GM21825 (cell line): ENCODE results near the gene SLC17A7.
A peak's percentile ranks its signal among the peaks of the same experiment; 100 is the strongest.
"Not testable (repeated sequence)": the region's sequence is repeated elsewhere in the genome, so short reads cannot be mapped to it uniquely, and the experiment has no call there.

Experiments used
- ATAC-seq: cut with Tn5 transposase; IDR thresholded peaks from one replicate; pipeline ENCODE4 v1.9.1; 2021; ENCODE audit warnings: mild to moderate bottlenecking, moderate library complexity; ENCODE audit not compliant: unreplicated experiment

The SLC17A7 gene

GRCh38 chr19:49470615-49470978 lies 29.3 kb upstream of the SLC17A7 start:
- no peak for ATAC-seq

DNA sequence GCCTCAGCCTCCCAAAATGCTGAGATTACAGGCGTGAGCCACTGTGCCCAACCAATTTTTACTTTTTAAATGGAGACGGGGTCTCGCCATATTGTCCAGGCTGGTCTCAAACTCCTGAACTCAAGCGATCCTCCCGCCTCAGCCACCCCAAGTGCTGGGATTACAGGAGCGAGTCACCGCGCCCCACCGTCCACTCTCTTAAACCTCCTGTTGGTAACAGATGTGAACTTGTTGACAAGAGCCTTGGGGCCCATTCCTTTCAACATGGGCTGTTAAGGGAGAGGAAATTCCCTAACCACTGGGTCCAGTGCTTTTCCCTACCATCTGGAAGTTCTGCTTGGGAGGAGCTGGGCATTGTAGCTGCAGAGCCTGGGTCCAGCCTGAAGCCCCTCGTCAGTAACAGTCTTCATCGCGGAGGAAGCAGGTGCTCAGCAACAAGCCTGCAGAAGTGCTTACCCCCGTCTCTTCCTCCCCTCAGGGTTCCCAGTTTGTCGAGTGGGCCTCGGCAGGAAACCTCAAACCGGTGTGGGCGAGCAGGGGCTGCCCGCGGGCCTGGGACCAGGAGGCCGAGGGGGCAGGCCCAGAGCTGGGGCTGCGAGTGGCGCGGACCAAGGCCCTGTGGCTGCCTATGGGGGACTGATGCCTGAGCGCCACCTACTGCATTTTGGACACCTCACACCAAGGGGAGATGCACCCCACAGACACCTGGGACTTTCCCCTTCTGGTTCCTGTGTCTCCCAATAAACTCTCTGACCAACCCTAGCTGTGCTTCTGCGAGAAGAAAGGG lies 28.7 kb upstream of the SLC17A7 start:
- peak; percentile 51 for ATAC-seq

DNA sequence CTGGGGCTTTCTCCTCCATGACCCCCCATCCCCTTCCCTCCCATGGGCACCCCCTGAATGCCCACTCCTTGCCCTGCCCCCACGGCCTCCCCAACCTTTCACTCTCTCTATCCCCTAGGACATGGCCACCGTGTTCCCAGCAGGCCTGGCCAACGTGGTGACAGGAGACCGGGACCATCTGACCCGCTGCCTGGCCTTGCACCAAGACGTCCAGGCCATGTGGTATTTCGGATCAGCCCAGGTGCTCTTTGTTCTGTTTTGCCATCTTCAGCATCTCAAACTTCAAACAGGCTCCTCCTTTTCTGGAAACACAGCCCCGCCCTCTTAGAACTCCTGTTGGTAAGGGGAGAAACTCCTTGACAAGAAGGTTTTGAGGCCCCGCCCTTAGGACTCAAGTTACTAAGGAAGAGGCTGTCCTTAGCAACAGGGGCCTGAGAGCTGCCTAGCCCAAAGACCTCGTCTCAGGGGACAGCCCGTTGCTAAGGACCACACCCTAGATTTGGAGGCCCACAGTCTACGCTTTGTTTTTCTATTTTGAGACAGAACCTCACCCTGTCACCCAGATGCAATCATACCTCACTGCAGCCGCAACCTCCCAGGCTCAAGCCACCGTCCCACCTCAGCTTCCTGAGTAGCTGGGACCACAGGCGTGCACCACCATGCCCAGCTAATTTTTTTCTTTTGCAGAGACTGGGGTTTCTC lies 27.6 kb upstream of the SLC17A7 start:
- peak; percentile 53 for ATAC-seq

- ATAC-seq = no peak
These were observed 26.9 kb upstream of the SLC17A7 start for GRCh38 chr19:49468199-49468598.

GRCh38 chr19:49465371-49465770 lies 24.0 kb upstream of the SLC17A7 start:
- ATAC-seq = no peak

DNA sequence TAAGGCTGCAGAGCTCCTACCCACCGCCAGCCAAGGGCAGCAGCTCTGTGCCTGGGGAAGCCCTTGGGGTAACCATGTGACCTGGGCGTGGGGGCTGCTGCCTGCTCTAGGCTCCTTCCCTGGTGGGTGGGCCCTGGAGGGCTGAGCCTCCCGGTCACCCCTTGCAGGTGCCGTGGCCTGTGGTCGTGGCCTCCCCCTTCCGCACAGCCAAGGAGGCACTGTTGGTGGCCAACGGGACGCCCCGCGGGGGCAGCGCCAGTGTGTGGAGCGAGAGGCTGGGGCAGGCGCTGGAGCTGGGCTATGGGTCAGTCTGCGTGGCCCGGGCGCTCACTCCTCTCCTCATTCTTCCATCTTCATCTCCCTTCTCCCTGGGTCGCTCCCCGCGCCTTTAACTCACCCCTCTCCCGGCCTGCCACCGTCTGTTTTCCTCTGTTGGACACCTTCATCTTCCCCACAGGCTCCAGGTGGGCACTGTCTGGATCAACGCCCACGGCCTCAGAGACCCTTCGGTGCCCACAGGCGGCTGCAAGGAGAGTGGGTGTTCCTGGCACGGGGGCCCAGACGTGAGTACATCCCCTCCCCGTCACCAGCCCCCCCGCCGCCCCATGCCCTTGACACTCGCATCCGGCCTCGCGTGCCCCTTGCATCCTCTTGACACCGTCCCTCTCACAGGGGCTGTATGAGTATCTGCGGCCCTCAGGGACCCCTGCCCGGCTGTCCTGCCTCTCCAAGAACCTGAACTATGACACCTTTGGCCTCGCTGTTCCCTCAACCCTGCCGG lies 22.8 kb upstream of the SLC17A7 start:
- ATAC-seq = no peak

DNA sequence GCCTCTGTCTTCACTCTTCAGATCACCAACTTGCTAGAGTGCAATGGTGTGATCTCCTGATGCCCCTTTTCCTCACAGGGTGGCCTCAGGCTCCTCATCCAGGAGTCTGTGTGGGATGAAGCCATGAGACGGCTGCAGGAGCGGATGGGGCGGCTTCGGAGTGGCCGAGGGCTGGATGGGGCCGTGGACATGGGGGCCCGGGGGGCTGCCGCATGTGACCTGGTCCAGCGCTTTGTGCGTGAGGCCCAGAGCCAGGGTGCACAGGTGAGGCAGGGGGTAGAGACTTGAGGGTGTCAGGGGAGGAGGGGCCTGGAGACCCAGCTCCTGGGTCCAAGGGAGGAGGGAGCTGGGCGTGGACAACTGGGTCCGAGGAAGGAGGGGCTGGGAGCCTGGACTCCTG lies 21.2 kb upstream of the SLC17A7 start:
- no peak for ATAC-seq

DNA sequence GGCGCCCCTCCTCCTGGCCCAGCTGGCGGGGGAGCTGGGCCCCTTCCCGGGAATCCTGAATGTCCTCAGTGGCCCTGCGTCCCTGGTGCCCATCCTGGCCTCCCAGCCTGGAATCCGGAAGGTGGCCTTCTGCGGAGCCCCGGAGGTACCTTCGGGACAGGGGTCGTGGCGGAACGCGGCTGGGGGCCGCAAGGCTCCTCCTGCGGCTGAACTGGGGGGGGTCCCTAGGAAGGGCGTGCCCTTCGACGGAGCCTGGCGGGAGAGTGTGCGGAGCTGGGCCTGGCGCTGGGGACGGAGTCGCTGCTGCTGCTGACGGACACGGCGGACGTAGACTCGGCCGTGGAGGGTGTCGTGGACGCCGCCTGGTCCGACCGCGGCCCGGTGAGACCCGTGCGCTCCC lies 20.3 kb upstream of the SLC17A7 start:
- ATAC-seq = no peak

- not testable (repeated sequence) for ATAC-seq
These were observed 19.8 kb upstream of the SLC17A7 start for GRCh38 chr19:49461130-49461529.

GRCh38 chr19:49459388-49459787 lies 18.1 kb upstream of the SLC17A7 start:
- ATAC-seq = no peak

- ATAC-seq = no peak
These were observed 17.2 kb upstream of the SLC17A7 start for GRCh38 chr19:49458567-49458903.

GRCh38 chr19:49456326-49456725 lies 15.0 kb upstream of the SLC17A7 start:
- ATAC-seq = no peak

DNA sequence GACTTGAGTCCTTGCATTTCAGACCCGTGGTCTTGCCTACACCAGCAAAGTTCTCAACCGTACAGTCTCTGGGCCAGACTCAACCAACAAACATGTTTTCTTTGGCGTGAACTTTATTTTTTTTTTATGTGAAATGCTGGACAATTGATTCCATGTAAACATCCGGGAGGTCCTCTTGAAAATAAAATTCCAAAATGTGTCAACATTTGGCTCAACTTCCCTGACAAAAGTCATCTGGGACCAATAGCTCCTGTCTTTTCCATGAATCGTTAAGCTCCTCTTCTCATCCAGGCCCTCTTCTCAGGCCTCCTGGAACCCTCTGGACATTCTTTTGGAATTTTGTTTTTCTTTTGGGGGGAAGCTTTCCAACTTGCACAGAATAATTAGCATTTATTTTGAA lies 14.4 kb upstream of the SLC17A7 start:
- ATAC-seq = no peak

- ATAC-seq = no peak
These were observed 12.5 kb upstream of the SLC17A7 start for GRCh38 chr19:49453757-49454240.

DNA sequence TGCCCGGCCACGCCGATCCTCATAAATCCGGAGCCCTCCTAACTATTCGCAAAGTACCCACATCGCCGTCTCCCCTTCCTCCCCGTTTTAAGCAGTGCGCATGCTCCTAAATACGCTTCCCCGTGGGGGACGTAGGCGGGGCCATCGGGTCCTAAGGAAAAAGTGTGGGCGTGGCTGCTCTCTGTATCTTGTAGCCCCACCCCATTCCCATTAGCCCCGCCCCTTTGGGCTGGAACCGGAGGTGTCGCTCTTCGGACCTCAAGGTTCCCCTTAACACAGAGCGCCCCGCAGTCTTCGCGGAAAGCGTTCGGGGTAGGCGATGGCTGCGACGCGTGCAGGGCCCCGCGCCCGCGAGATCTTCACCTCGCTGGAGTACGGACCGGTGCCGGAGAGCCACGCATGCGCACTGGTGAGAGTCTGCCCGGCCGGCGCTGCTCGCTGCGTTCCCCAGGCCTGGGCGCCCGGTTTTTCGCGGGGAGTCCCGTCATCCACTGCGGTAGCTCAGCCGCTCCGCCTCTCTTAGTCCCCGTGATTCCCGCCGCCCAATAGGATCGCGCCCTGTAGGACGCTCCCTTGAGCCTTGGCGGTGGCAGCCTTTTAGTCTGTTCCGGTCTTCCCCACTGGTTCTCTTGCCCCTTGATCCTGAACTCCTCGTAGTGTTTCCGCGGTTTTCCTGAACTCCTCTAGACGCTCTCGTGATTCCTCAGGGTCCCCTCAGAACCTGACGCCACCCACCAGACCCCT lies 11.9 kb upstream of the SLC17A7 start, which contains the start of gene ALDH16A1:
Gene ALDH16A1 (plus strand): TSS at position 213 of the 744 bp plus-strand sequence. CDS start 107 bp downstream, at position 320.
- ATAC-seq = peak; percentile 84

DNA sequence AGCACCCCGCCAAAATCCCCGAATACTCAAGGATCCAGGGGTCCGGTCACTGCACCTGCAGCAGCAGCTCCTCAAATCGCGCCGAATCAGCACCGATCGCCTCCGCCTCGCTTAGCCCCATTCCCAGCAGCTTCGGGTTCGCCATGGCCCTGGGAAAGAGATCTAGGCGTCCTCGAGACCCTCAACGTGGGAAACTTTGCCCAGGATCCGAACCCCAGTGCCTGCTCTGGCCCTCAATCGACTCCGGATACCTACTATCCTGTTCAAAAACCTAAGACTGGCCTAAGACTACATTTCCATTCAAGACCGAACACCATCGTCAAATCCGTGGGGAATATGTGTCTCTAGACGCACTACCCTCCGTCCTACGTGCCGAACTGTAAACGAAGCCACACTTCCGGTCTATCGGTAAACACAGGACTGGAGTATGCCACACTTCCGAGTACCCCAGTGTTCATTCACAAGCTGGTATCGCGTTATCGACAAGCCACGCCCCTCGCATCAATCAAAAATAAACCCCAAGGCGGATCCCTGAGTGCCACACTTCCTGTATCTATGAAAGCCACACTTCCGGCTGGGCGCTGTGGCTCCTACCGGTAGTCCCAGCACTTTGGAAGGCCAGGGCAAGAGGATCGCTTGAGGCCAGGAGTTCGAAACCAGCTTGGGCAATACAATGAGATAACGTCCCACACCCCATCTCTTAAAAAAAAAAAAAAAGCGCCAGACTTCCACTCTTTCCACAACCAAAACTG lies 10.3 kb upstream of the SLC17A7 start, which contains the start of gene PIH1D1:
Gene PIH1D1 (minus strand): TSS at position 385 of the 752 bp plus-strand sequence. CDS start 240 bp downstream, at position 145.
- peak; percentile 57 for ATAC-seq

- no peak for ATAC-seq
These were observed 9.1 kb upstream of the SLC17A7 start for GRCh38 chr19:49450405-49450804.

- no peak for ATAC-seq
These were observed 7.1 kb upstream of the SLC17A7 start for GRCh38 chr19:49448432-49448786.

DNA sequence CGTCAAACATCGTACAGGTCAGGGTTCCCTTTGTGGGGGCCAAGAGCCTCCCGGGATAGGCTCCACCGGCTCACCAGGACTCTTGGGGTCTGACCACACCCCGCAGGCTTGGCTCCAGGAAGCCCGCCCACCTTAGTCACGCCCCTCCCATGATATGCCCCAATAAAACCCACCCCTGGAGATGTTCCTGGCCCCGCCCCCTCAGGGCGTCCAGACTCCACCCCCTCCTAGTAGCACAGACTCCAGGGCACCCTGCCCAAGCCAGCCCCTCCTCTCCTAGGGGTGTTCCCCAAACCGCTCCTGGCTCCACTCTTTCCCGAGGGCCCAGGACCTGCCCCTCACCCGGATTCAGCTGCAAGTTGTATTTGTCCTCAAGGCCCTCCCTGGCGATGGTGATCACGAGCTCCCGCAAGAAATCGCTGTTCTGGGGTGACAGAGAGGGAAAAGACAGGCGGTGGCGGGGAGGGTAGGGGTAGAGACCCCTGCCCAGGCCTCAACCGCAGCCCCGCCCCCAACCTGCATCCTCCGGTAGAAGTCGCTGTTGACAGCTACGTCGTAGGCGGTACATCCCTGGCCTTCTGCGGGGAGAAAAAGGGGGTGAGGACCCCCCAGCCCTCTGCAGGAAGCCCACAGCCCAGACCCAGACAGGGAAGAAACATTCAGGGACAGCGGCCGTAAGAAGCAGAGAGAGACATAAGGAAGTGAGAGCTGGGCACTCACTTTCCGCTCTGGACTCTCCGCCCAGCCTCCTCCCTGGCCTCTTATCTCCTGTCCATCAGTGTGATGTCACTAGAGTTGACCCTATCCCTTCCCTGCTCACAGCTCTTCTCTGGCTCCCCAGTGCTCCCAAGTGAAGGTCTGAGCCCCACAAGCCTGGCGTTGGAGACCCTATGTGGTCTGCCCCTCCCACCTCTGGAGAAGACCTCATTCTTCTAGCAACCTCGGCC lies 6.4 kb upstream of the SLC17A7 start:
- no peak for ATAC-seq
